Dermis microvascular lymphatic vessel endothelial cell (primary cell): ENCODE measurements around the gene SLC19A2. TPM values are rescaled to one million over a fixed set of nuclear protein-coding genes. Genes with fewer than 3 reads are reported as not detected.
A peak's percentile ranks its signal among the peaks of the same experiment; 100 is the strongest.
"Not testable (repeated sequence)": the region's sequence is repeated elsewhere in the genome, so short reads cannot be mapped to it uniquely, and the experiment has no call there.

Experiments
- DNase-seq, 2 donors: peaks; one replicate each; pipeline versions ENCODE4 v3.0.0 to v3.0.0-alpha.2; 2010; ENCODE audit warnings: low read depth in 2 of 2
- total RNA-seq: library from RNA; depleted of rRNA; stranded (reverse); fragments of >200 nt; gene quantifications from 2 replicates; pipeline ENCODE4 v1.2.1, GENCODE V29; 2014

SLC19A2 gene
- total RNA-seq, 1 donor from 2014 or later: 2.3 TPM

GRCh38 chr1:169509354-169509753, 23.6 kb upstream of the SLC19A2 start:
- no peak for DNase-seq

GRCh38 chr1:169508432-169509338, 22.9 kb upstream of the SLC19A2 start:
- no peak for DNase-seq

- DNase-seq: no peak
These were observed 21.7 kb upstream of the SLC19A2 start for GRCh38 chr1:169507413-169507812.

GRCh38 chr1:169503601-169504000, 17.9 kb upstream of the SLC19A2 start:
- not testable (repeated sequence) for DNase-seq

GRCh38 chr1:169499807-169500206, 14.1 kb upstream of the SLC19A2 start:
- DNase-seq: no peak

GRCh38 chr1:169497317-169497716, 11.6 kb upstream of the SLC19A2 start:
- no peak for DNase-seq

GRCh38 chr1:169495916-169496315, 10.2 kb upstream of the SLC19A2 start:
- no peak for DNase-seq

- no peak for DNase-seq
These were observed 9.5 kb upstream of the SLC19A2 start for GRCh38 chr1:169495046-169495775.

GRCh38 chr1:169494343-169494742, 8.6 kb upstream of the SLC19A2 start:
- no peak for DNase-seq

GRCh38 chr1:169493251-169493650, 7.5 kb upstream of the SLC19A2 start:
- DNase-seq: no peak

GRCh38 chr1:169491845-169492281, 6.1 kb upstream of the SLC19A2 start:
- no peak for DNase-seq

- DNase-seq: no peak
These were observed 2.4 kb upstream of the SLC19A2 start for GRCh38 chr1:169488157-169488556.

- no peak for DNase-seq
These were observed 1.8 kb upstream of the SLC19A2 start for GRCh38 chr1:169487561-169487960.

GRCh38 chr1:169487133-169487532, 1.4 kb upstream of the SLC19A2 start:
- no peak for DNase-seq

- DNase-seq: peak in 1 of 2 donors; percentile 24
These were observed 722 bp upstream of the SLC19A2 start for GRCh38 chr1:169486281-169487051.

GRCh38 chr1:169484683-169485430, 887 bp downstream of the SLC19A2 start:
- DNase-seq: peak in 1 of 2 donors; percentile 62

GRCh38 chr1:169484101-169484500, 1.6 kb downstream of the SLC19A2 start:
- no peak for DNase-seq

- DNase-seq: no peak
These were observed 2.2 kb downstream of the SLC19A2 start for GRCh38 chr1:169483500-169483966.

GRCh38 chr1:169479363-169480066, 6.2 kb downstream of the SLC19A2 start:
- no peak for DNase-seq

- no peak for DNase-seq
These were observed 7.6 kb downstream of the SLC19A2 start for GRCh38 chr1:169478094-169478672.
